HepG2 (cell line): ENCODE measurements around the gene WDR18. TPM values are rescaled to one million over a fixed set of nuclear protein-coding genes. Genes with fewer than 3 reads are reported as not detected.

ENCODE experiments used
- CEBPZ ChIP-seq: IDR thresholded peaks from 2 replicates; pipeline ENCODE4 v1.6.1; 2012; ENCODE audit warnings: low read length, improper control_type of control experiment
- CSRNP1 ChIP-seq: sonication (generic); formaldehyde crosslinking; IDR thresholded peaks from 2 replicates; pipeline ENCODE4 v1.8.1; 2023; ENCODE audit warnings: mild to moderate bottlenecking, missing genetic modification reagents
- EED ChIP-seq: sonication (generic); formaldehyde crosslinking; IDR thresholded peaks from 2 replicates; pipeline ENCODE4 v1.5.0; 2020; ENCODE audit warnings: mild to moderate bottlenecking, missing genetic modification reagents
- ELF3 ChIP-seq: IDR thresholded peaks from 2 replicates; pipeline ENCODE4 v1.6.1; 2016; ENCODE audit warnings: missing genetic modification reagents, missing compliant biosample characterization
- FOXC1 ChIP-seq: sonication (generic); formaldehyde crosslinking; IDR thresholded peaks from 2 replicates; pipeline ENCODE4 v1.8.0; 2022; ENCODE audit warnings: mild to moderate bottlenecking, missing genetic modification reagents, borderline replicate concordance
- HOXA5 ChIP-seq: sonication (generic); formaldehyde crosslinking; IDR thresholded peaks from 2 replicates; pipeline ENCODE4 v1.4.0; 2020; ENCODE audit warnings: missing genetic modification reagents
- KLF11 ChIP-seq: IDR thresholded peaks from 2 replicates; pipeline ENCODE4 v1.6.1; 2016; ENCODE audit warnings: missing compliant biosample characterization
- MXI1 ChIP-seq: IDR thresholded peaks from 3 replicates; pipeline ENCODE4 v1.6.1; 2012; ENCODE audit warnings: low read depth, low read length, inconsistent platforms, borderline replicate concordance
- NFATC3 ChIP-seq: sonication (generic); formaldehyde crosslinking; IDR thresholded peaks from 2 replicates; pipeline ENCODE4 v1.5.1; 2020; ENCODE audit warnings: mild to moderate bottlenecking, missing genetic modification reagents
- NPAS2 ChIP-seq: sonication (generic); formaldehyde crosslinking; IDR thresholded peaks from 2 replicates; pipeline ENCODE4 v1.8.0; 2022; ENCODE audit warnings: mild to moderate bottlenecking, missing genetic modification reagents, borderline replicate concordance
- TAF15 ChIP-seq: fragments of 200-400 bp; formaldehyde crosslinking; IDR thresholded peaks from one replicate; pipeline ENCODE4 v1.6.1; 2018; ENCODE audit warnings: mild to moderate bottlenecking, low read depth, low read length; ENCODE audit not compliant: poor library complexity, severe bottlenecking
- TEF ChIP-seq: sonication (generic); formaldehyde crosslinking; IDR thresholded peaks from 2 replicates; pipeline ENCODE4 v1.5.0; 2020; ENCODE audit warnings: missing genetic modification reagents
- TFAP4 ChIP-seq: sonication (generic); IDR thresholded peaks from 2 replicates; pipeline ENCODE4 v1.6.1; 2016; ENCODE audit warnings: low read depth, borderline replicate concordance
- THAP11 ChIP-seq: IDR thresholded peaks from 2 replicates; pipeline ENCODE4 v1.6.1; 2016; ENCODE audit warnings: missing biosample characterization, missing genetic modification reagents
- ZBTB38 ChIP-seq: sonication (generic); formaldehyde crosslinking; IDR thresholded peaks from 2 replicates; pipeline ENCODE4 v1.5.1; 2020; ENCODE audit warnings: mild to moderate bottlenecking, missing genetic modification reagents
- ZFY ChIP-seq: sonication (generic); formaldehyde crosslinking; IDR thresholded peaks from 2 replicates; pipeline ENCODE4 v1.4.0; 2020; ENCODE audit warnings: missing genetic modification reagents
- ZNF232 ChIP-seq: sonication (generic); formaldehyde crosslinking; IDR thresholded peaks from 2 replicates; pipeline ENCODE4 v1.4.0; 2020; ENCODE audit warnings: missing genetic modification reagents, borderline replicate concordance
- ZNF501 ChIP-seq: sonication (generic); formaldehyde crosslinking; IDR thresholded peaks from 2 replicates; pipeline ENCODE4 v1.5.1; 2020; ENCODE audit warnings: mild to moderate bottlenecking, moderate library complexity, missing genetic modification reagents
- ZNF687 ChIP-seq: sonication (generic); formaldehyde crosslinking; IDR thresholded peaks from 2 replicates; pipeline ENCODE4 v1.5.1; 2020; ENCODE audit warnings: mild to moderate bottlenecking, missing genetic modification reagents, moderate library complexity
- polyA plus RNA-seq, 8 experiments: library from polyadenylated mRNA; depleted of rRNA in 3 of 8; stranded (reverse) in 7 of 8; unstranded in 1 of 8; fragments of >200 nt; fragmentation: Illumina TruSeq in 4 of 8; extraction: Trizol in 4 of 8; gene quantifications; 2 replicates each; pipeline versions ENCODE4 v1.2.1 to v1.2.3, GENCODE V29; 2011 to 2016; ENCODE audit warnings: low read depth in 4 of 8, missing spikeins in 1 of 8, mixed read lengths in 1 of 8; ENCODE audit not compliant: insufficient read depth in 1 of 8
- total RNA-seq, 5 experiments: library from RNA; depleted of rRNA; stranded (reverse); fragments of >200 nt; fragmentation: Illumina TruSeq; extraction: Trizol; gene quantifications; 2 replicates each; pipeline ENCODE4 v1.2.3, GENCODE V29; 2016; ENCODE audit warnings: low read depth in 1 of 5

The WDR18 gene
- total and polyA plus RNA-seq, 2 of the 13 experiments (the other 11 are each of a cell fraction or from before 2014, with no cell fraction given), result 36.4 to 47.6 TPM

GRCh38 chr19:1020868-1021425 lies 36.8 kb downstream of the WDR18 start, which contains the start of gene TMEM259 (continued):
- TF ChIP-seq ZNF687 (CRISPR knock-in tag) (peak; percentile 51), ZNF232 (0 out of 2 replicates have a peak, but pooled peaks have one; percentile 60), CEBPZ (no peak), NFATC3 (0 out of 2 replicates have a peak, but pooled peaks have one; percentile 48), THAP11 (CRISPR knock-in tag) (peak; percentile 90), ZBTB38 (CRISPR knock-in tag) (peak; percentile 52; the same call in 1 of the 2 replicates), CSRNP1 (0 out of 2 replicates have a peak, but pooled peaks have one; percentile 54), TAF15 (no peak), NPAS2 (no peak), TFAP4 (peak; percentile 45), EED (CRISPR knock-in tag) (no peak), HOXA5 (CRISPR knock-in tag) (peak; percentile 39; the same call in 1 of the 2 replicates), FOXC1 (no peak), TEF (CRISPR knock-in tag) (no peak), ZNF501 (CRISPR knock-in tag) (0 out of 2 replicates have a peak, but pooled peaks have one; percentile 44), KLF11 (CRISPR knock-in tag) (no peak), ELF3 (CRISPR knock-in tag) (no peak), ZFY (peak; percentile 84), MXI1 (peak; percentile 87; the same call in 1 of the 3 replicates)
